ENCODE data around the gene SYK. TPM values are rescaled to one million over a fixed set of nuclear protein-coding genes. Genes with fewer than 3 reads are reported as not detected.
"Not testable (repeated sequence)": the region's sequence is repeated elsewhere in the genome, so short reads cannot be mapped to it uniquely, and the experiment has no call there.

SYK gene
- total RNA-seq (2013): 231 TPM
- 100 to 1,000 TPM in 2 of 3 donors, 10 to 100 TPM in 1; 51.1 to 186 (median 177) TPM for polyA plus RNA-seq
- polyA minus RNA-seq: 102 and 151 TPM in 2 replicates
- 96.3 to 418 (median 299) reads per million in 11 experiments for total RNA-seq

DNA sequence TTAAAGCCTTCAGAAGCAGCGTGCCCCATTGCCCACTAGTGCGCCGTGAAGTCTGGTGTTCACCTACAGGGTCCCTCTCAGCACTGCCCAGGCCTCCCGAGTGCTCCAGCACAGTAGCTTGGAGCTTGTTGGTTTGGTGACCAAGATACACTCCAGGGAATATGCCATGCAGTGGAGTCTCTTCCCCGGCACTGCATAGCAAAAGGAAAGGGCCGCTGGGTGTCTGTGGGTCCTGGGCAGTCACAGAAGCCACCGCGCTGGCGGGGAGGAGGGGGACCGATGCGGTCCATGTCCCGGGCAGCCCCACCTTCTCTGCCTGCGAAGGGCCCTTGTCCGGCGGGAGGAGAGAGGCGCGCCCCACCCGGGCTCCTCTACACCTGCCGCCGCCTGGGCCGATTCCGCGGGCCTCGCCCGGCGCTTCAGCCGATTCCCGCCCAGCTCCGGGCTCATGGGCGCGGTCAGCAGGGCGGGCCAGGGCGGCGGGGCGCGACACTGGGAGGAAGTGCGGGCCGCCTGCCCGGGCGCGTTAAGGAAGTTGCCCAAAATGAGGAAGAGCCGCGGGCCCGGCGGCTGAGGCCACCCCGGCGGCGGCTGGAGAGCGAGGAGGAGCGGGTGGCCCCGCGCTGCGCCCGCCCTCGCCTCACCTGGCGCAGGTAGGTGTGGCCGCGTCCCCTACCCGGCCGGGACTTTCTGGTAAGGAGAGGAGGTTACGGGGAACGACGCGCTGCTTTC is at the start of gene SYK:
Gene SYK, plus strand, starts transcription at position 579 of the 732 bp plus-strand sequence. CDS start 42,080 bp downstream, outside the sequence.
- peak within 1 kb of the TSS; percentile 98 for H3K9ac ChIP-seq (ENCODE audit: insufficient read depth, low read length, poor library complexity, severe bottlenecking)
- H3K27ac ChIP-seq (ENCODE audit: low read depth in 1 of 2, low read length in 2 of 2): peak within 1 kb of the TSS; percentile 98 to 99
- peak within 1 kb of the TSS; percentile 77 for H3K4me2 ChIP-seq (replicated peaks; ENCODE audit: extremely low read depth, low read length, poor library complexity, severe bottlenecking)
- H3K27me3 ChIP-seq (ENCODE audit: control insufficient read depth in 2 of 2, insufficient read depth in 2 of 2, low read length in 2 of 2): no peaks in the 10 kb centered on the region
- peaks cover 30% of the 10 kb centered on the region for H4K20me1 ChIP-seq (ENCODE audit: insufficient read depth, low read length)
- DNase-seq: peak; percentile 87 to 91 (median 89)
- H3K4me1 ChIP-seq (ENCODE audit: control insufficient read depth in 1 of 2, insufficient read depth in 2 of 2, low read length in 2 of 2): peaks cover 74 to 88% of the 10 kb centered on the region in 2 donors
- intact Hi-C loops (cut with micrococcal nuclease): loop anchor here in 1 of 2 donors (5.0 to 10.0 kb wide), 2 partner anchors 36 to 623 kb away; partner anchors contain the start of gene NFIL3
- H3K4me1 Mint-ChIP-seq: peaks cover 73% of the 10 kb centered on the region
- no peaks in the 10 kb centered on the region for H3K36me3 ChIP-seq (replicated peaks in 1 of 2; ENCODE audit: control insufficient read depth in 1 of 2, insufficient read depth in 2 of 2, low read length in 2 of 2)
- H3K4me3 Mint-ChIP-seq: peak within 1 kb of the TSS; percentile 93
- peaks cover 84% of the 10 kb centered on the region for H3K79me2 ChIP-seq (ENCODE audit: insufficient read depth, low read length)
- H3K9me3 Mint-ChIP-seq: peaks cover 0 to 5% (median 0%) of the 10 kb centered on the region in 7 donors
- peak within 1 kb of the TSS; percentile 78 to 98 (median 97) for H3K4me3 ChIP-seq (replicated peaks in 1 of 3; ENCODE audit: low read depth in 2 of 3, low read length in 3 of 3)
- H3K9me3 ChIP-seq (replicated peaks in 1 of 2; ENCODE audit: control insufficient read depth in 1 of 2, insufficient read depth in 1 of 2, low read length in 2 of 2): no peaks in the 10 kb centered on the region
- H3K27me3 Mint-ChIP-seq (ENCODE audit: low read depth in 3 of 3): peaks cover 0 to 5% (median 3%) of the 10 kb centered on the region in 3 donors
- TF ChIP-seq, protein P1, sequence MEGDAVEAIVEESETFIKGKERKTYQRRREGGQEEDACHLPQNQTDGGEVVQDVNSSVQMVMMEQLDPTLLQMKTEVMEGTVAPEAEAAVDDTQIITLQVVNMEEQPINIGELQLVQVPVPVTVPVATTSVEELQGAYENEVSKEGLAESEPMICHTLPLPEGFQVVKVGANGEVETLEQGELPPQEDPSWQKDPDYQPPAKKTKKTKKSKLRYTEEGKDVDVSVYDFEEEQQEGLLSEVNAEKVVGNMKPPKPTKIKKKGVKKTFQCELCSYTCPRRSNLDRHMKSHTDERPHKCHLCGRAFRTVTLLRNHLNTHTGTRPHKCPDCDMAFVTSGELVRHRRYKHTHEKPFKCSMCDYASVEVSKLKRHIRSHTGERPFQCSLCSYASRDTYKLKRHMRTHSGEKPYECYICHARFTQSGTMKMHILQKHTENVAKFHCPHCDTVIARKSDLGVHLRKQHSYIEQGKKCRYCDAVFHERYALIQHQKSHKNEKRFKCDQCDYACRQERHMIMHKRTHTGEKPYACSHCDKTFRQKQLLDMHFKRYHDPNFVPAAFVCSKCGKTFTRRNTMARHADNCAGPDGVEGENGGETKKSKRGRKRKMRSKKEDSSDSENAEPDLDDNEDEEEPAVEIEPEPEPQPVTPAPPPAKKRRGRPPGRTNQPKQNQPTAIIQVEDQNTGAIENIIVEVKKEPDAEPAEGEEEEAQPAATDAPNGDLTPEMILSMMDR (IDR thresholded peaks at IDR 0.05): no peak
- peaks cover 9% of the 10 kb centered on the region in 2 donors for H3K36me3 Mint-ChIP-seq
- peak within 1 kb of the TSS; percentile 77 for H2AFZ ChIP-seq (ENCODE audit: insufficient read depth, low read depth, low read length, poor library complexity, severe bottlenecking)
- peak within 1 kb of the TSS; percentile 96 to 99 (median 97) for H3K27ac Mint-ChIP-seq
- 1% methylated on average over 63 of the region's 64 CpGs for WGBS (ENCODE audit: insufficient coverage)

DNA sequence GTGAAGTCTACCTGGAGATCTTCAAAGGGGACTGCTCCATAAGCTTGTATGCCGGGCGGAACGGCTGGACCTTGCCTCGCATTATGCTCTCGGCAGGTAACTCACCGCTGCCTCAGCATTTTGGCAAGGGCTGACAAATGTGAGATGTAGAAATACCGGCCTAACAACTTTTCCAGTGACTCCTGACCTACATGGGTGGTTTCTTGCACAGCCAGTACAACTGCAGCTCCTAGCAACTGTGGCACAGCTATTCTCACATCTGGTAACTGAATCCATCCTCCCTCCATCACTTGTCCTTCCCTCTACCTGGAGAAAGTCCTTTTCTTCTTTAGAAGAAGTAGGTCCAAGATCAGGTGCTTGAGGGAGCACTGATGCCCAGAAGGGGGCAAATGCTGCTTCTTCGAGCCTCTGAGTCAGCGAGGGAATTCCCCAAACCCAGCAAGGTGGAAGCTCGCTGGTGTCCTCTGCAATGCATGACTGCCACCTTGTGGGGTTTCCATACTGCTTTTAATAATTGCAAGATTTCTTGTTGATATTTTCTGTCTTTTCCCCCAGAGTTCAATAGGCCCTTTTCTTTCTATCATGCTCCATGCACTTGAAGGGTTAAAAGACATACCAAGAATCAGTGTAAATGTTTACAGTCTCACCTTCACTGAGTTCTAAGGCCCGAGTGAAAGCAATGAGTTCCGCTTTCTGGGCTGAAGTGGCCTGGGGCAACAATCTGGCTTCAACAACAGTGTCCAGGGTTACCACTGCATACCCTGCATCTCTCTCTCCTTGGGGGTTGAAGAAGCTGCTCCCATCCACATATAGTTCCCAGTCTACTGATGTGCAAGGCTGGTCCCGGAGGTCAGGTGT is 45.9 kb upstream of the SYK start:
- TF ChIP-seq, protein P1 (IDR thresholded peaks at IDR 0.05): peak; percentile 66
- H3K9ac ChIP-seq (ENCODE audit: insufficient read depth, low read length, poor library complexity, severe bottlenecking); H3K36me3 Mint-ChIP-seq; H3K36me3 ChIP-seq (replicated peaks in 1 of 2; ENCODE audit: control insufficient read depth in 1 of 2, insufficient read depth in 2 of 2, low read length in 2 of 2); H3K27me3 ChIP-seq (ENCODE audit: control insufficient read depth in 2 of 2, insufficient read depth in 2 of 2, low read length in 2 of 2); H2AFZ ChIP-seq (ENCODE audit: insufficient read depth, low read depth, low read length, poor library complexity, severe bottlenecking); H3K4me3 ChIP-seq (replicated peaks in 1 of 3; ENCODE audit: low read depth in 2 of 3, low read length in 3 of 3); H3K27ac ChIP-seq (ENCODE audit: low read depth in 1 of 2, low read length in 2 of 2); H3K79me2 ChIP-seq (ENCODE audit: insufficient read depth, low read length); H3K27me3 Mint-ChIP-seq (ENCODE audit: low read depth in 3 of 3); H3K9me3 Mint-ChIP-seq; H3K9me3 ChIP-seq (replicated peaks in 1 of 2; ENCODE audit: control insufficient read depth in 1 of 2, insufficient read depth in 1 of 2, low read length in 2 of 2); H3K4me2 ChIP-seq (replicated peaks; ENCODE audit: extremely low read depth, low read length, poor library complexity, severe bottlenecking); H4K20me1 ChIP-seq (ENCODE audit: insufficient read depth, low read length); H3K4me1 ChIP-seq (ENCODE audit: control insufficient read depth in 1 of 2, insufficient read depth in 2 of 2, low read length in 2 of 2); H3K4me1 Mint-ChIP-seq; H3K4me3 Mint-ChIP-seq: not testable (repeated sequence)
- WGBS (ENCODE audit: insufficient coverage): 50% methylated on average over 4 of the region's 13 CpGs
- intact Hi-C loops (cut with micrococcal nuclease): loop anchor here (5.0 kb wide), 2 partner anchors 608 to 613 kb away; no protein-coding TSS in a partner anchor
- peak overlapping the region in 1 of 7 donors; percentile 69 for H3K27ac Mint-ChIP-seq
- peak; percentile 73 to 88 (median 77) for DNase-seq

DNA sequence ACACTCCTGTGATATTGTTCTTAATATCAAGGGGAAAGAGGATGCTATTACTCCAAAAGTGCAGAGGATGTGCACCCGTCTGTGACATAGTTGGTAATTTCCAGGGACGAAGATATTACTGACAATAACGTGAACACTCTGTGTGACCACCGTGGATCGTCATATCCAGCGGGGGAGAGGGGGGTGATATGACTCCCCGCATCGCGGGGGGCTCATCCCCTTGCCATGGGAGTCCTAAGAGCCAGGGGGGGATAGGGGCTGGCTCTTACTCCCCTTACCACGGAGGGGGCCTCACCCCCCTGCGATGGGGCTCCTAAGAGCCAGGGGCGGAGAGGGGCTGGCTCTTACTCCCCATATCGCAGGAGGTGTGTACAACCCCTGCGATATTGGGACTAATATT is 41.0 kb upstream of the SYK start:
- H3K9me3 Mint-ChIP-seq; H3K9me3 ChIP-seq (replicated peaks in 1 of 2; ENCODE audit: control insufficient read depth in 1 of 2, insufficient read depth in 1 of 2, low read length in 2 of 2); H3K36me3 Mint-ChIP-seq; DNase-seq; intact Hi-C loops (cut with micrococcal nuclease); H3K9ac ChIP-seq (ENCODE audit: insufficient read depth, low read length, poor library complexity, severe bottlenecking); H3K27me3 ChIP-seq (ENCODE audit: control insufficient read depth in 2 of 2, insufficient read depth in 2 of 2, low read length in 2 of 2); H3K4me1 Mint-ChIP-seq; H4K20me1 ChIP-seq (ENCODE audit: insufficient read depth, low read length); H3K4me3 ChIP-seq (replicated peaks in 1 of 3; ENCODE audit: low read depth in 2 of 3, low read length in 3 of 3); H3K4me3 Mint-ChIP-seq; H3K36me3 ChIP-seq (replicated peaks in 1 of 2; ENCODE audit: control insufficient read depth in 1 of 2, insufficient read depth in 2 of 2, low read length in 2 of 2); H2AFZ ChIP-seq (ENCODE audit: insufficient read depth, low read depth, low read length, poor library complexity, severe bottlenecking); H3K27ac ChIP-seq (ENCODE audit: low read depth in 1 of 2, low read length in 2 of 2); H3K4me1 ChIP-seq (ENCODE audit: control insufficient read depth in 1 of 2, insufficient read depth in 2 of 2, low read length in 2 of 2); H3K27ac Mint-ChIP-seq; H3K4me2 ChIP-seq (replicated peaks; ENCODE audit: extremely low read depth, low read length, poor library complexity, severe bottlenecking); H3K79me2 ChIP-seq (ENCODE audit: insufficient read depth, low read length); H3K27me3 Mint-ChIP-seq (ENCODE audit: low read depth in 3 of 3): not testable (repeated sequence)
- WGBS (ENCODE audit: insufficient coverage): 89% methylated on average over 1 of the region's 14 CpGs

All from CD14-positive monocyte (primary cell).